NAMALWA (cell line): ENCODE results near the gene CLEC2L.

ENCODE experiments used
- DNase-seq: peaks from one replicate; pipeline ENCODE4 v3.0.0-alpha.2; 2015; ENCODE audit warnings: low spot score

The CLEC2L gene

GRCh38 chr7:139557857-139558581 is 34.5 kb downstream of the CLEC2L start:
- no peak for DNase-seq

DNA sequence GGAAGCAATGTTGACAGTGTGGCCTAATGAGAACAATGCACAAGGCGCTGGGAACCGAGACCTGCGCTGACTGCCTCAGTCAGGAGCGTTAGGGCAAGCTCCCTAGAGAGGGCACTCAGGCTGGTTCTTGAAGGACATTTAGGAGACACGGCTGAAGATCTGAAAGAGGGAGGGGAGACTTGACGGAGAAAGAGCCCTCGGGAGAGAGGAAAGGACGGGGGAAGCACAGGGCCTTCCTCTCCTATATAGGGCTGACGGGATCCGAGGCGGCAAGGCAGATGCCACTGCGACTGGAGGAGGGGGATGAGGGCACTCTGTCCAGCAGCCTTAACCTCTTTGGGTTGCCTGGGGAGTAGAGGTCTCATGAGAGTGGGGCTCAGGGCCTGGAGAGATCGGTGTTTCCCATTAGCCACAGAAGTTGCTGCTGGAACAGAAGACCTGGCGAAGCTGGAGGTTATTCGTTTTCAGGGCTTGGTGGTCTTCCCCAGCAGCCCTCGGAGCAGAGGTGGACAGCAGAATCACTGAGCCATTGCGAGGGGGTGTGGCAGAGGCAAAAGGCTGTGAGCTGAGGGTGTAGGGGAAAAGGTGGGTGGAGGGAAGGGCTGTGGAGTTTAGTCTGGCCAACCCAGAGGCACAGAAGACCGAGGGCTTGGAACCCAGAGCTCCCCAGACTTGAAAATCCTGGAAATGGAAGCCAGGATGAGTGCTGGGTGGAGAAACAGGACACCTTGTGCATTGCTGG is 36.0 kb downstream of the CLEC2L start:
- no peak for DNase-seq

DNA sequence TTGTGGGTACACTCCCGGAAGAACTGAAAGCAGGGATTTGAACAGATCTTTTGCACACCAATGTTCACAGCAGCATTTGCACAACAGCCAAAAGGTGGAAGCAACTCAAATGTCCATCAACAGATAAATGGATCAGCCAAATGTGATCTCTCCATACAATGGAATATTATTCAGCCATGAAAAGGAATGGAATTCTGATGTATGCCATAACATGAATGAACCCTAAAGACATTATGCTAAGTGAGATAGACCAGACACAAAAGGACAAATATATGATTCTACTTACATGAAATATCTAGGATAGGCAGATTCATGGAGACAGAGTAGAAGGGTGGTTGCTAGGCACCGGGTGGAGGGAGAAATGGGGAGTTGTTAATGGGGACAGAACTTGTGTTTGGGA is 36.7 kb downstream of the CLEC2L start:
- DNase-seq: no peak

DNA sequence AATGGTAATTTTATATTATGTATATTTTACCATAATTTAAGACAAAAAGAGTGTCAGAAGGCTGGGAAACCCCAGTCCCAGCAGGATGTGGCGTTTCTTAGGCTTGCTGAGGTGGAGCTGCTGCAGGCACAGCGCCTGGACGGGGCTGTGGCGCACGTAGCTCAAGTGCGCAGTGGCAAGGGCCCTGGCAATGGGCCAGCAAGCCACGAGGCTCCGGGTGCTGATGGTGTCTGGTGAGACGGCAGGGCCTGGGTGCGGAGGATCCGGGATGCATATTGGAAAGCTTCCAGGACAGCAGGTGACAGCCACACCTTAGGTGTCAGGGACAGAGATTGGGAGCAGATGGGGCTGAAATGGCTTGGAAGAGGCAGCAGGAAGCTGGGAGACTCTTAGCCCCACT is 37.2 kb downstream of the CLEC2L start:
- no peak for DNase-seq

DNA sequence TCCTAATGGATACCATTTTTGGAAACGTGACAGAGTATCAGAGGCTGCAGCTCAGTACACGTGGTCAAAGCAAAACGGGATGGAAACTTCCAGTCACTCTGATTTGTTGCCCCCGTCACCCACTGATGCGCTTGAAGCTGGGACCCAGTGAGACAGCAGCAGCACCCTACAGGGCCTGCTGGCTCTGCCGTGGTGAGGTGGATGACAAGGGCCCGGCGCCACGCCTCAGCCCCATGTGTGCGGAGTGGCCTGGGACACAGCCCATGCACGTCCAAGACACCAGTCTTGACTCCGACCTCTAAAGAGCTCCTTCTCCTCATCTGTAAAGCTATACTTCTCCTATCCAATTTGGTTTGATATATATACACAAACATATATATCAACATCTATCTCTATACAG is 39.0 kb downstream of the CLEC2L start:
- no peak for DNase-seq

- no peak for DNase-seq
Measured at GRCh38 chr7:139562961-139563565, 39.6 kb downstream of the CLEC2L start.

DNA sequence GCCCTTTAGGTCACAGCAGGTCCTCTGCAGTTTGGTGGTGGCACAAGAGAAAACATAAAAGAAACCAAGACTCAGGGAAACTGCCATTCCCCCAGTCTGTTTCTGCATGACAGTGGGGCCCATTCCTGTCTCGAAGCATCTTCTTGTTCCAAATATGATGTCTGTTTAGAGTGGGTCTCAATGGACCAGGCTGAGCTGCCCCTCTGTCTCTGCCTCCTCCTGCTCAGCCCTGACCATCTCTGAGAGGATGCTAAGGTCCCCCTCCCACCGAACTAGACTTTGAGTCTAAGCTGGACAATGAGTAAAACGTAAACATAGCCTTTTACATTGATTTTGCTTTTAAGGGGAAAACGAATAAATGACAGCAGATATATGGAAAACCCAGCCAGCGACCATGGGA is 40.4 kb downstream of the CLEC2L start:
- DNase-seq: no peak

GRCh38 chr7:139566075-139566474 is 42.6 kb downstream of the CLEC2L start:
- no peak for DNase-seq

DNA sequence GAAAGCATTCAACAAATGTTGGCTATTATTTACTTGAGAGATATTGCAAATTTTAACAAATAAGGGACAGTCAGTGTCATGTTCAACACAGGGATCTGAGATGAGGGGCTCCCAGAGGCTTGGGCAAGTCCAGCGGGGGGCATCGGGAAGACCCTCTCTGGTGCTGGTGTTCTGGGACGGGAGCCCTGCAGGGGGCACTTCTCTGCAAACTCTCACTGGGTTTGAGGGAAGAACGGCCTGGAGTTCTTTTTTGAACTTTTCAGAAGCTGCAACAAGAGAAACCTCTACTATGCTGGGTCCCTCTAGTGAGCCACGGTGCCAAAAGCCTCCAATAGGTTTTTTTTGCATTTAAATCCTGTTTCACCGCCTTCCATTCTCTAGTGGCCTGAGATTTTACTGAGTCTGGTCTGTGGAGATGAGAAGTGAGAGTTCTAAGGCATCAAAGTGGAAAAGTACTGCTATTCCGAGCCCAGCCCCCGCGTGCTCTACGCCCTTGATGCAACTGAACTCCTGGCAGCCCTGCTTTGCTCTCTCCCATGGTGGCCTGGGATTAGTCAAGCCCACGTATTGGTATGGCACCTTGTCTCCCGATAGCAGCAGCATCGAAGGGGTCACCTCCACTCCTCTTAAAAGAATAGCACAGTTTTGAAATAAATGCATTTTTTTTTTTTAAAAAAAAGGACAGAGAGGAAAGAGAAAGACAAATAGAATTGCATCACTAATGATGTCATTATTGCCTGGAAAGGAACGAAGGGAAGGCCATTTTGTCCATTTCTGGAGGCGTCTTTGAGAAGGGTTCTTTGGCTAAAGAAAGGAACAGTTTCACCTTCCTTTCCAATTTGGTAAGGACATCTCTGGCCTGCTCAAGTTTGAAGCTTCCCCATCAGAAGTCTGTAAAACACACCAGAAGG is 43.5 kb downstream of the CLEC2L start:
- no peak for DNase-seq

GRCh38 chr7:139567647-139568345 is 44.3 kb downstream of the CLEC2L start:
- no peak for DNase-seq

- DNase-seq: no peak
Measured at GRCh38 chr7:139568346-139568675, 44.8 kb downstream of the CLEC2L start.

- DNase-seq: no peak
Measured at GRCh38 chr7:139568813-139569490, 45.5 kb downstream of the CLEC2L start.

GRCh38 chr7:139570119-139570518 is 46.6 kb downstream of the CLEC2L start:
- DNase-seq: no peak

DNA sequence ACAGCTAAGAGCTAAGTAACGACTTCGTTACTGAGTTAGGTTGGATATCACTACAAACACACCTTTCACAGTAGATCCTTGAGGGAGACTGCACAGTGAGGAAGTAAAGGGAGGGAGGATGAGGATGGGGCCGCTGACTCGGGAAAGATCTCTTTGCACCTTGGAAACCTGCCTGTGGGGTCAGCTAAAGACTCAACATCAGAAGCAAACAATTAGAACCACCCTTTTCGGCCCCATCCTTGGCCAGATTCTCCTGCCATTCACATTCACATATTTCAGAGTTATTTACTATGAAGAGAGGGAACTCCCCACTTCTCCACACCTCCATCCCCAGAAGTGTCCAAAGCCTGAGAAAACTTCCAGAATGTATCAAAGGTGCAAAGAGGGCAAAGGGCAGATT is 47.1 kb downstream of the CLEC2L start:
- no peak for DNase-seq

GRCh38 chr7:139571190-139571589 is 47.7 kb downstream of the CLEC2L start:
- DNase-seq: no peak

GRCh38 chr7:139571651-139572050 is 48.2 kb downstream of the CLEC2L start:
- DNase-seq: no peak

- DNase-seq: no peak
Measured at GRCh38 chr7:139572071-139572470, 48.6 kb downstream of the CLEC2L start.

GRCh38 chr7:139572704-139573385 is 49.4 kb downstream of the CLEC2L start:
- no peak for DNase-seq

GRCh38 chr7:139573871-139574270 is 50.4 kb downstream of the CLEC2L start:
- DNase-seq: no peak

DNA sequence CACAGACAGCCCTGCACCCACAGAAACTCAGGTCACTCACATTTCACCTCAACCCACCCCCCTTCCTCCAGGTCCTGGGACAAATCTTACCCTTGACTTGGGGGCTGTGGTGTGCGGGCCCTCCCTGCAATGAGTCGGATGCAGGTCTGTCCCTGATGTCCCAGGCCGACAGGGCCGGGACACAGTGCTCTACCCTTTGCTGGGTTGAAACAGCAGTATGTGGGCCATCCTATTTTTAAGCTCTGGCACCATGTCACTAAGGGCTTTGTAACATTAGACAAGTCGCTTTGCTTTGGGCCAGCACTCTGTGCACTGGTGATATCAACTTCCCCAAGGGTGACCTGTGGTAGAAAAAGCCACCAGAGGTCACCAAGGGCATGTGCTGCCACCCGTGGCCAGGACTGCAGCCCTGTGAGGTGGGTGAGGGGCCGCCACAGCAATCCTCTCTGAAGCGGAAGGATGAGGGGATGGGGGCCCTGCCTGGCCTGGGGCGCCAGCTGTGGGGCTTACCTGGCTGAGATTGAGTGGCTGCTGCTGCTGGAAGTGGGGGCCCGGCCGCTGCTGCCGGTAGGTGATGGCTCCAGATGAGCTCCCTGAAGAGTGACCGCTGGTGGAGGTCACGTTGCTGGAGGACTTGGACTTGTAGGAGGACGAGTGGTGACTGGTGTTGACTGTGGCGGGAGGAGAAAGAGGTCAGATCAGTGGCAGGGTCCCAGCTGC is 51.3 kb downstream of the CLEC2L start:
- DNase-seq: no peak
